Endothelial cell of umbilical vein (primary cell): Measurements from ENCODE around the gene SLC25A21. TPM values are rescaled to one million over a fixed set of nuclear protein-coding genes. Genes with fewer than 3 reads are reported as not detected.

Source experiments
- BruUV-seq: library from RNA; stranded (reverse); fragments of 400-500 nt; replicated peaks from 2 replicates; lab custom pipeline; 2021; lab: Mats Ljungman, UMichigan
- CTCF ChIA-PET: fragments of 300-600, 350-600 bp; sonication (Branson Sonifier 250); formaldehyde crosslinking; loops from one replicate; lab custom pipeline; 2021; ENCODE audit warnings: antibody characterized with exemption, inconsistent platforms; lab: Charles Lee
- POLR2A ChIA-PET: fragments of 300-600, 350-600 bp; sonication (Branson Sonifier 250); formaldehyde crosslinking; loops from one replicate; lab custom pipeline; 2021; ENCODE audit warnings: antibody characterized with exemption, inconsistent platforms; lab: Charles Lee
- DNase-seq: peaks from one replicate; pipeline ENCODE4 v3.0.0-alpha.2; 2011; ENCODE audit warnings: low read depth, low spot score
- FAIRE-seq: peaks from 2 replicates; lab custom pipeline; 2011; peaks lifted over from hg19 to GRCh38; lab: Jason Lieb, UNC
- H2AFZ ChIP-seq: 2 replicates; pipeline ENCODE4 v1.6.0; 2012; ENCODE audit warnings: low read depth, low read length, control low read depth, inconsistent platforms
- H3K27ac ChIP-seq: 2 replicates; pipeline ENCODE4 v1.5.1; 2011; ENCODE audit warnings: low read depth, mild to moderate bottlenecking, control low read depth, low read length, moderate library complexity; ENCODE audit not compliant: insufficient read depth
- H3K27me3 ChIP-seq, 2 experiments: 2 replicates each; pipeline versions ENCODE4 v1.6.0 to v1.6.1; 2011; ENCODE audit warnings: low read length in 2 of 2, mixed read lengths in 1 of 2; ENCODE audit not compliant: control insufficient read depth in 2 of 2, insufficient read depth in 2 of 2
- H3K36me3 ChIP-seq, 2 experiments: 2 replicates in 1 of 2; 3 replicates in 1 of 2; pipeline ENCODE4 v1.5.1; 2011; ENCODE audit warnings: low read length in 2 of 2, mild to moderate bottlenecking in 1 of 2, moderate library complexity in 1 of 2; ENCODE audit not compliant: control insufficient read depth in 2 of 2, insufficient read depth in 2 of 2; ENCODE audit errors: extremely low read depth in 1 of 2
- H3K4me1 ChIP-seq: 3 replicates; pipeline ENCODE4 v1.5.1; 2011; ENCODE audit warnings: mild to moderate bottlenecking, low read length; ENCODE audit not compliant: control insufficient read depth, insufficient read depth; ENCODE audit errors: extremely low read depth
- H3K4me2 ChIP-seq: 2 replicates; pipeline ENCODE4 v1.6.1; 2011; ENCODE audit warnings: low read length, control low read depth, mixed read lengths; ENCODE audit not compliant: insufficient read depth
- H3K4me3 ChIP-seq, 3 experiments: fragments of 200-600 bp in 1 of 3; sonication (generic), shearing (Covaris generic) in 1 of 3; replicated peaks in 1 of 3; 2 replicates each; pipeline ENCODE4 v1.5.1; 2011 to 2016; ENCODE audit warnings: control low read depth in 3 of 3, low read length in 3 of 3, mild to moderate bottlenecking in 2 of 3, inconsistent platforms in 1 of 3, low read depth in 1 of 3, moderate library complexity in 1 of 3; ENCODE audit not compliant: insufficient read depth in 1 of 3
- H3K79me2 ChIP-seq: 2 replicates; pipeline ENCODE4 v1.6.0; 2012; ENCODE audit warnings: low read length, inconsistent platforms; ENCODE audit not compliant: control insufficient read depth, insufficient read depth
- H3K9ac ChIP-seq: replicated peaks from 2 replicates; pipeline ENCODE3; 2011; ENCODE audit warnings: low read length, control low read depth; ENCODE audit not compliant: insufficient read depth; ENCODE audit errors: extremely low read depth
- H3K9me1 ChIP-seq: replicated peaks from 3 replicates; pipeline ENCODE4 v1.6.0; 2011; ENCODE audit warnings: mild to moderate bottlenecking, low read length; ENCODE audit not compliant: control insufficient read depth, insufficient read depth; ENCODE audit errors: extremely low read depth
- H3K9me3 ChIP-seq: replicated peaks from 2 replicates; pipeline ENCODE4 v1.5.1; 2012; ENCODE audit warnings: low read length, inconsistent platforms; ENCODE audit not compliant: control insufficient read depth, insufficient read depth
- H4K20me1 ChIP-seq: replicated peaks from 2 replicates; pipeline ENCODE3; 2011; ENCODE audit warnings: mild to moderate bottlenecking, low read length; ENCODE audit not compliant: control insufficient read depth, insufficient read depth; ENCODE audit errors: extremely low read depth
- EZH2 ChIP-seq: IDR thresholded peaks from 2 replicates; pipeline ENCODE4 v1.6.1; 2012; ENCODE audit warnings: borderline replicate concordance, low read depth, mild to moderate bottlenecking, moderate library complexity, low read length, inconsistent platforms; ENCODE audit not compliant: severe bottlenecking
- FOS ChIP-seq: IDR thresholded peaks from 2 replicates; pipeline ENCODE4 v1.6.1; 2011; ENCODE audit warnings: mild to moderate bottlenecking, low read length, moderate library complexity, borderline replicate concordance; ENCODE audit not compliant: insufficient read depth
- GATA2 ChIP-seq: IDR thresholded peaks from 2 replicates; pipeline ENCODE4 v1.7.0; 2011; ENCODE audit warnings: low read depth, mild to moderate bottlenecking, moderate library complexity, mixed read lengths, low read length; ENCODE audit not compliant: insufficient read length, insufficient read depth
- JUN ChIP-seq: IDR thresholded peaks from 2 replicates; pipeline ENCODE4 v1.6.1; 2011; ENCODE audit warnings: borderline replicate concordance, low read depth; ENCODE audit not compliant: insufficient read length, insufficient read depth
- MYC ChIP-seq: IDR thresholded peaks from one replicate; pipeline ENCODE4 v1.6.1; 2011; ENCODE audit warnings: mild to moderate bottlenecking, low read depth, low read length
- POLR2A ChIP-seq: IDR thresholded peaks from 2 replicates; pipeline ENCODE4 v1.6.1; 2012; ENCODE audit warnings: low read depth, mild to moderate bottlenecking, control low read depth, low read length
- POLR2AphosphoS5 ChIP-seq: IDR thresholded peaks from 2 replicates; pipeline ENCODE4 v1.6.1; 2012; ENCODE audit warnings: low read depth, mild to moderate bottlenecking, control low read depth, low read length, moderate library complexity; ENCODE audit not compliant: insufficient read depth
- dilution Hi-C: fragments of 300-500 bp; cut with MboI; formaldehyde crosslinking; loops from one replicate; pipeline ENCODE4 v1.15.0; 2019; ENCODE audit warnings: low sequenced_read_pairs; ENCODE audit not compliant: extremely low pct_ligation_motif_present
- intact Hi-C: fragments of 100-400 bp; cut with micrococcal nuclease; formaldehyde crosslinking; loops from one replicate; pipeline ENCODE4 v1.10.0; 2022
- polyA plus RNA-seq, 4 experiments: library from polyadenylated mRNA; depleted of rRNA in 3 of 4; stranded (reverse) in 3 of 4; unstranded in 1 of 4; fragments of >200 nt; gene quantifications; 2 replicates each; pipeline versions ENCODE4 v1.2.1 to v1.2.3, GENCODE V29; 2011 to 2012; ENCODE audit warnings: missing spikeins in 1 of 4
- total RNA-seq: library from RNA; stranded (reverse); gene quantifications from 2 replicates; pipeline ENCODE4 v1.2.3, GENCODE V29; 2021
- TF ChIP-seq, protein P1 (sequence below), 2 donors: IDR thresholded peaks; 1 replicate in 1 of 2; 2 replicates in 1 of 2; pipeline ENCODE4 v1.5.1; 2011; ENCODE audit warnings: low read length in 2 of 2, mild to moderate bottlenecking in 2 of 2, moderate library complexity in 2 of 2, control low read depth in 1 of 2, inconsistent platforms in 1 of 2, low read depth in 1 of 2; ENCODE audit not compliant: insufficient read depth in 1 of 2; ENCODE audit errors: extremely low read depth in 1 of 2
- TF ChIP-seq, protein P2 (sequence below): IDR thresholded peaks from 2 replicates; pipeline ENCODE4 v1.6.1; 2011; ENCODE audit not compliant: insufficient read depth, insufficient read length

The SLC25A21 gene
- total and polyA plus RNA-seq, 2 donors (not counting 3 experiments of a cell fraction or from before 2014, with no cell fraction given) = 0.98 to 1.4 TPM

DNA sequence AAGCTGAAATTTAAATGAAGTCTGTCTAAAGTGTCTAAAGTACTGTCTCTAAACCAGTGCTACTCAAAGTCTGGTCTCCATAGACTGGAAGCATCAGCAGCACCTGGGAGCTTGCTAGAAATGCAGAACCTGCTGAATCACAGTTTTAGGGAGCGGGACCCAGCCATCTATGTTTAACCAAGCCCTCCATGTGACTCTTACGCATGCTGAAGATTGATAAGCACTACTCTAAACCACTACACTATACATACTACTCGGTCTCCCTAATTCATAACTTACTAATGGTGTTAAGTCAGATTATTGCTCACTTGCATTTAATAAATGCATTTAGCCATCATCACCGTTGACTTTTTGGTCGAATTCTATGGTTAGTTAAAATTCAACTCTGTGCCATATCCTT lies 88.8 kb downstream of the SLC25A21 start:
- H3K9ac ChIP-seq = no peak overlapping the region
- ChIA-PET POLR2A (no interaction called here), CTCF (no interaction called here)
- intact Hi-C loops (no loop called here), dilution Hi-C loops (no loop called here)
- TF ChIP-seq EZH2 (no peak), JUN (no peak), FOS (no peak), POLR2A (no peak), MYC (no peak), POLR2AphosphoS5 (no peak), GATA2 (no peak)
- TF ChIP-seq, protein P1, sequence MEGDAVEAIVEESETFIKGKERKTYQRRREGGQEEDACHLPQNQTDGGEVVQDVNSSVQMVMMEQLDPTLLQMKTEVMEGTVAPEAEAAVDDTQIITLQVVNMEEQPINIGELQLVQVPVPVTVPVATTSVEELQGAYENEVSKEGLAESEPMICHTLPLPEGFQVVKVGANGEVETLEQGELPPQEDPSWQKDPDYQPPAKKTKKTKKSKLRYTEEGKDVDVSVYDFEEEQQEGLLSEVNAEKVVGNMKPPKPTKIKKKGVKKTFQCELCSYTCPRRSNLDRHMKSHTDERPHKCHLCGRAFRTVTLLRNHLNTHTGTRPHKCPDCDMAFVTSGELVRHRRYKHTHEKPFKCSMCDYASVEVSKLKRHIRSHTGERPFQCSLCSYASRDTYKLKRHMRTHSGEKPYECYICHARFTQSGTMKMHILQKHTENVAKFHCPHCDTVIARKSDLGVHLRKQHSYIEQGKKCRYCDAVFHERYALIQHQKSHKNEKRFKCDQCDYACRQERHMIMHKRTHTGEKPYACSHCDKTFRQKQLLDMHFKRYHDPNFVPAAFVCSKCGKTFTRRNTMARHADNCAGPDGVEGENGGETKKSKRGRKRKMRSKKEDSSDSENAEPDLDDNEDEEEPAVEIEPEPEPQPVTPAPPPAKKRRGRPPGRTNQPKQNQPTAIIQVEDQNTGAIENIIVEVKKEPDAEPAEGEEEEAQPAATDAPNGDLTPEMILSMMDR (IDR thresholded peaks at IDR 0.05; ENCODE audit: extremely low read depth in 1 of 2, insufficient read depth in 1 of 2, low read depth in 1 of 2, low read length in 2 of 2) = no peak
- TF ChIP-seq, protein P2, sequence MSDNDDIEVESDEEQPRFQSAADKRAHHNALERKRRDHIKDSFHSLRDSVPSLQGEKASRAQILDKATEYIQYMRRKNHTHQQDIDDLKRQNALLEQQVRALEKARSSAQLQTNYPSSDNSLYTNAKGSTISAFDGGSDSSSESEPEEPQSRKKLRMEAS = no peak
- H3K9me1 ChIP-seq = no peaks in the 10 kb centered on the region
- H3K27me3 ChIP-seq = no peaks in the 10 kb centered on the region
- no peak overlapping the region for H2AFZ ChIP-seq
- no peak overlapping the region for H3K27ac ChIP-seq
- no peaks in the 10 kb centered on the region for H3K36me3 ChIP-seq
- no peaks in the 10 kb centered on the region for H3K79me2 ChIP-seq
- H3K9me3 ChIP-seq = no peaks in the 10 kb centered on the region
- BruUV-seq = no TSS peak
- DNase-seq = no peak
- no peaks in the 10 kb centered on the region for H3K4me1 ChIP-seq
- H3K4me2 ChIP-seq = no peak overlapping the region
- no peaks in the 10 kb centered on the region for H4K20me1 ChIP-seq
- no peak for FAIRE-seq
- no peak overlapping the region for H3K4me3 ChIP-seq
